ENCODE measurements around the gene RPGRIP1.
"Not testable (repeated sequence)": the region's sequence is repeated elsewhere in the genome, so short reads cannot be mapped to it uniquely, and the experiment has no call there.

Gene RPGRIP1

GRCh38 chr14:21267886-21268616 lies 11.8 kb upstream of the RPGRIP1 start:
- ChIA-PET POLR2A (no interaction called here), CTCF (interaction anchor here (2.3 kb wide), 1 partner anchor 12 kb away, joined by 15 read pairs; no protein-coding TSS in a partner anchor)
- WGBS (ENCODE audit: insufficient coverage): 2% methylated on average over 9 of the region's 16 CpGs
- H3K4me1 ChIP-seq (ENCODE audit: control extremely low read depth in 1 of 4, control insufficient read depth in 4 of 4, insufficient read depth in 4 of 4, low read length in 3 of 4): peaks cover 27 to 62% (median 47%) of the 10 kb centered on the region in 4 experiments
- H3K27ac ChIP-seq (ENCODE audit: insufficient read depth in 1 of 2, low read depth in 1 of 2, low read length in 2 of 2, poor library complexity in 1 of 2, severe bottlenecking in 2 of 2): peak overlapping the region; percentile 98 to 99
- H3K36me3 ChIP-seq (ENCODE audit: control insufficient read depth in 4 of 4, insufficient read depth in 4 of 4, low read length in 3 of 4): peaks cover 3 to 49% (median 24%) of the 10 kb centered on the region in 4 experiments
- H3K27me3 ChIP-seq (replicated peaks in 2 of 5; ENCODE audit: control insufficient read depth in 4 of 5, insufficient read depth in 5 of 5, low read length in 4 of 5): no peaks in the 10 kb centered on the region
- H3K9me3 ChIP-seq (ENCODE audit: control extremely low read depth in 1 of 5, control insufficient read depth in 4 of 5, insufficient read depth in 2 of 5, low read depth in 1 of 5, low read length in 4 of 5): no peaks in the 10 kb centered on the region
- H3K4me3 ChIP-seq (ENCODE audit: control insufficient read depth in 1 of 7, extremely low read depth in 1 of 7, insufficient read depth in 4 of 7, low read depth in 2 of 7, low read length in 6 of 7): peak overlapping the region in 6 of 7 experiments; percentile 84 to 100 (median 99)
- DNase-seq: no peak

- Histone ChIP-seq H3K27me3 (replicated peaks in 2 of 5; ENCODE audit: control insufficient read depth in 4 of 5, insufficient read depth in 5 of 5, low read length in 4 of 5) (no peaks in the 10 kb centered on the region), H3K36me3 (ENCODE audit: control insufficient read depth in 4 of 4, insufficient read depth in 4 of 4, low read length in 3 of 4) (peaks cover 3 to 42% (median 24%) of the 10 kb centered on the region in 4 experiments), H3K4me3 (ENCODE audit: control insufficient read depth in 1 of 7, extremely low read depth in 1 of 7, insufficient read depth in 4 of 7, low read depth in 2 of 7, low read length in 6 of 7) (peak overlapping the region; percentile 84 to 100 (median 99)), H3K27ac (ENCODE audit: insufficient read depth in 1 of 2, low read depth in 1 of 2, low read length in 2 of 2, poor library complexity in 1 of 2, severe bottlenecking in 2 of 2) (peak overlapping the region; percentile 98 to 99), H3K9me3 (ENCODE audit: control extremely low read depth in 1 of 5, control insufficient read depth in 4 of 5, insufficient read depth in 2 of 5, low read depth in 1 of 5, low read length in 4 of 5) (no peaks in the 10 kb centered on the region), H3K4me1 (ENCODE audit: control extremely low read depth in 1 of 4, control insufficient read depth in 4 of 4, insufficient read depth in 4 of 4, low read length in 3 of 4) (peaks cover 21 to 55% (median 41%) of the 10 kb centered on the region in 4 experiments)
- CTCF ChIA-PET: interaction anchor here (2.3 kb wide), 1 partner anchor 12 kb away, joined by 15 read pairs; no protein-coding TSS in a partner anchor
- POLR2A ChIA-PET: no interaction called here
- WGBS (ENCODE audit: insufficient coverage): 0% methylated on average over 6 of the region's 24 CpGs
- DNase-seq: peak; percentile 58 to 70 (median 68)
Observed at GRCh38 chr14:21268617-21269251, 11.1 kb upstream of the RPGRIP1 start.

GRCh38 chr14:21269252-21270046 lies 10.4 kb upstream of the RPGRIP1 start, which contains the start of gene HNRNPC:
TSS of gene HNRNPC (minus strand) at chr14:21269442. CDS start at chr14:21234193, 35,249 bp downstream.
- CTCF ChIA-PET: interaction anchor here (2.3 kb wide), 1 partner anchor 13 kb away, joined by 15 read pairs; no protein-coding TSS in a partner anchor
- WGBS (ENCODE audit: insufficient coverage): under 1% methylated on average over 33 of the region's 49 CpGs
- Histone ChIP-seq H3K27me3 (replicated peaks in 2 of 5; ENCODE audit: control insufficient read depth in 4 of 5, insufficient read depth in 5 of 5, low read length in 4 of 5) (no peaks in the 10 kb centered on the region), H3K4me1 (ENCODE audit: control extremely low read depth in 1 of 4, control insufficient read depth in 4 of 4, insufficient read depth in 4 of 4, low read length in 3 of 4) (peaks cover 13 to 48% (median 35%) of the 10 kb centered on the region in 4 experiments), H3K9me3 (ENCODE audit: control extremely low read depth in 1 of 5, control insufficient read depth in 4 of 5, insufficient read depth in 2 of 5, low read depth in 1 of 5, low read length in 4 of 5) (no peaks in the 10 kb centered on the region), H3K36me3 (ENCODE audit: control insufficient read depth in 4 of 4, insufficient read depth in 4 of 4, low read length in 3 of 4) (peaks cover 3 to 36% (median 20%) of the 10 kb centered on the region in 4 experiments), H3K27ac (ENCODE audit: insufficient read depth in 1 of 2, low read depth in 1 of 2, low read length in 2 of 2, poor library complexity in 1 of 2, severe bottlenecking in 2 of 2) (peak within 1 kb of the TSS; percentile 98 to 99), H3K4me3 (ENCODE audit: control insufficient read depth in 1 of 7, extremely low read depth in 1 of 7, insufficient read depth in 4 of 7, low read depth in 2 of 7, low read length in 6 of 7) (peak within 1 kb of the TSS; percentile 84 to 100 (median 99))
- POLR2A ChIA-PET: interaction anchor here (0.6 kb wide), 1 partner anchor 26 kb away, joined by 3 read pairs; no protein-coding TSS in a partner anchor
- DNase-seq: peak; percentile 100

GRCh38 chr14:21272661-21273060 lies 7.2 kb upstream of the RPGRIP1 start:
- CTCF ChIA-PET: interaction anchor here (2.2 to 2.8 kb wide), 2 partner anchors 16 to 35 kb away, joined by 5 to 11 read pairs; no protein-coding TSS in a partner anchor
- 89% methylated on average over 16 of the region's 17 CpGs for WGBS (ENCODE audit: insufficient coverage)
- DNase-seq; H3K27me3 ChIP-seq (replicated peaks in 2 of 5; ENCODE audit: control insufficient read depth in 4 of 5, insufficient read depth in 5 of 5, low read length in 4 of 5); H3K4me3 ChIP-seq (ENCODE audit: control insufficient read depth in 1 of 7, extremely low read depth in 1 of 7, insufficient read depth in 4 of 7, low read depth in 2 of 7, low read length in 6 of 7); H3K27ac ChIP-seq (ENCODE audit: insufficient read depth in 1 of 2, low read depth in 1 of 2, low read length in 2 of 2, poor library complexity in 1 of 2, severe bottlenecking in 2 of 2); H3K9me3 ChIP-seq (ENCODE audit: control extremely low read depth in 1 of 5, control insufficient read depth in 4 of 5, insufficient read depth in 2 of 5, low read depth in 1 of 5, low read length in 4 of 5); H3K36me3 ChIP-seq (ENCODE audit: control insufficient read depth in 4 of 4, insufficient read depth in 4 of 4, low read length in 3 of 4); POLR2A ChIA-PET: not testable (repeated sequence)
- peaks cover 7 to 16% (median 8%) of the 10 kb centered on the region in 4 experiments for H3K4me1 ChIP-seq (ENCODE audit: control extremely low read depth in 1 of 4, control insufficient read depth in 4 of 4, insufficient read depth in 4 of 4, low read length in 3 of 4)

- ChIA-PET POLR2A (interaction anchor here (0.5 kb wide), 1 partner anchor 106 kb away, joined by 4 read pairs; no protein-coding TSS in a partner anchor), CTCF (no interaction called here)
- DNase-seq: no peak
- H3K36me3 ChIP-seq (ENCODE audit: control insufficient read depth in 4 of 4, insufficient read depth in 4 of 4, low read length in 3 of 4): no peaks in the 10 kb centered on the region
- H3K27ac ChIP-seq (ENCODE audit: insufficient read depth in 1 of 2, low read depth in 1 of 2, low read length in 2 of 2, poor library complexity in 1 of 2, severe bottlenecking in 2 of 2): no peak overlapping the region
- no peaks in the 10 kb centered on the region for H3K27me3 ChIP-seq (replicated peaks in 2 of 5; ENCODE audit: control insufficient read depth in 4 of 5, insufficient read depth in 5 of 5, low read length in 4 of 5)
- H3K4me3 ChIP-seq (ENCODE audit: control insufficient read depth in 1 of 7, extremely low read depth in 1 of 7, insufficient read depth in 4 of 7, low read depth in 2 of 7, low read length in 6 of 7): no peak overlapping the region
- H3K4me1 ChIP-seq (ENCODE audit: control extremely low read depth in 1 of 4, control insufficient read depth in 4 of 4, insufficient read depth in 4 of 4, low read length in 3 of 4): peaks cover 0 to 1% (median 0%) of the 10 kb centered on the region in 4 experiments
- WGBS (ENCODE audit: insufficient coverage): 75% methylated on average over 5 of the region's 9 CpGs
- no peaks in the 10 kb centered on the region for H3K9me3 ChIP-seq (ENCODE audit: control extremely low read depth in 1 of 5, control insufficient read depth in 4 of 5, insufficient read depth in 2 of 5, low read depth in 1 of 5, low read length in 4 of 5)
Observed at GRCh38 chr14:21275261-21275858, 4.5 kb upstream of the RPGRIP1 start.

- DNase-seq: no peak
- Histone ChIP-seq H3K27me3 (replicated peaks in 2 of 5; ENCODE audit: control insufficient read depth in 4 of 5, insufficient read depth in 5 of 5, low read length in 4 of 5) (no peaks in the 10 kb centered on the region), H3K27ac (ENCODE audit: insufficient read depth in 1 of 2, low read depth in 1 of 2, low read length in 2 of 2, poor library complexity in 1 of 2, severe bottlenecking in 2 of 2) (no peak overlapping the region), H3K9me3 (ENCODE audit: control extremely low read depth in 1 of 5, control insufficient read depth in 4 of 5, insufficient read depth in 2 of 5, low read depth in 1 of 5, low read length in 4 of 5) (no peaks in the 10 kb centered on the region), H3K4me1 (ENCODE audit: control extremely low read depth in 1 of 4, control insufficient read depth in 4 of 4, insufficient read depth in 4 of 4, low read length in 3 of 4) (no peaks in the 10 kb centered on the region), H3K4me3 (ENCODE audit: control insufficient read depth in 1 of 7, extremely low read depth in 1 of 7, insufficient read depth in 4 of 7, low read depth in 2 of 7, low read length in 6 of 7) (no peak overlapping the region), H3K36me3 (ENCODE audit: control insufficient read depth in 4 of 4, insufficient read depth in 4 of 4, low read length in 3 of 4) (no peaks in the 10 kb centered on the region)
- ChIA-PET CTCF (no interaction called here), POLR2A (no interaction called here)
- WGBS (ENCODE audit: insufficient coverage): 88% methylated on average over 1 of the region's 4 CpGs
Observed at GRCh38 chr14:21278632-21279031, 1.3 kb upstream of the RPGRIP1 start.

Measured in common myeloid progenitor, CD34-positive (primary cell).